RPMI8226 (cell line): Measurements from ENCODE around the gene MYH11.

Experiments
- DNase-seq: peaks from one replicate; pipeline ENCODE4 v3.0.0-alpha.2; 2015

MYH11 gene

GRCh38 chr16:15775209-15775608 is 81.6 kb downstream of the MYH11 start:
- DNase-seq = peak; percentile 41

- DNase-seq = no peak
Measured at GRCh38 chr16:15773968-15774367, 82.9 kb downstream of the MYH11 start.

- DNase-seq = no peak
Measured at GRCh38 chr16:15772579-15773293, 84.1 kb downstream of the MYH11 start.

- DNase-seq = no peak
Measured at GRCh38 chr16:15771694-15772093, 85.1 kb downstream of the MYH11 start.

GRCh38 chr16:15770512-15770911 is 86.3 kb downstream of the MYH11 start:
- DNase-seq = no peak

- no peak for DNase-seq
Measured at GRCh38 chr16:15770107-15770506, 86.7 kb downstream of the MYH11 start.

GRCh38 chr16:15769239-15769638 is 87.6 kb downstream of the MYH11 start:
- DNase-seq = no peak

- no peak for DNase-seq
Measured at GRCh38 chr16:15768201-15768600, 88.6 kb downstream of the MYH11 start.

- DNase-seq = no peak
Measured at GRCh38 chr16:15766918-15767317, 89.9 kb downstream of the MYH11 start.

GRCh38 chr16:15765880-15766279 is 90.9 kb downstream of the MYH11 start:
- peak; percentile 64 for DNase-seq

GRCh38 chr16:15765116-15765515 is 91.7 kb downstream of the MYH11 start:
- no peak for DNase-seq

GRCh38 chr16:15764112-15764511 is 92.7 kb downstream of the MYH11 start:
- no peak for DNase-seq

- DNase-seq = no peak
Measured at GRCh38 chr16:15760129-15760528, 96.7 kb downstream of the MYH11 start.

- DNase-seq = no peak
Measured at GRCh38 chr16:15759070-15759469, 97.8 kb downstream of the MYH11 start.

- peak; percentile 72 for DNase-seq
Measured at GRCh38 chr16:15757630-15758251, 99.1 kb downstream of the MYH11 start.

GRCh38 chr16:15757077-15757386 is 99.8 kb downstream of the MYH11 start:
- DNase-seq = no peak

- no peak for DNase-seq
Measured at GRCh38 chr16:15754821-15755534, 101.8 kb downstream of the MYH11 start.

GRCh38 chr16:15752717-15753488 is 103.9 kb downstream of the MYH11 start:
- DNase-seq = no peak

GRCh38 chr16:15751940-15752339 is 104.9 kb downstream of the MYH11 start:
- no peak for DNase-seq

- DNase-seq = no peak
Measured at GRCh38 chr16:15749985-15750384, 106.8 kb downstream of the MYH11 start.

GRCh38 chr16:15749371-15749770 is 107.5 kb downstream of the MYH11 start:
- DNase-seq = no peak

- DNase-seq = no peak
Measured at GRCh38 chr16:15748654-15749053, 108.2 kb downstream of the MYH11 start.

GRCh38 chr16:15747937-15748336 is 108.9 kb downstream of the MYH11 start:
- DNase-seq = no peak

GRCh38 chr16:15746332-15746731 is 110.5 kb downstream of the MYH11 start:
- DNase-seq = no peak
